ENCODE data around the gene IL1RAP.

DNA sequence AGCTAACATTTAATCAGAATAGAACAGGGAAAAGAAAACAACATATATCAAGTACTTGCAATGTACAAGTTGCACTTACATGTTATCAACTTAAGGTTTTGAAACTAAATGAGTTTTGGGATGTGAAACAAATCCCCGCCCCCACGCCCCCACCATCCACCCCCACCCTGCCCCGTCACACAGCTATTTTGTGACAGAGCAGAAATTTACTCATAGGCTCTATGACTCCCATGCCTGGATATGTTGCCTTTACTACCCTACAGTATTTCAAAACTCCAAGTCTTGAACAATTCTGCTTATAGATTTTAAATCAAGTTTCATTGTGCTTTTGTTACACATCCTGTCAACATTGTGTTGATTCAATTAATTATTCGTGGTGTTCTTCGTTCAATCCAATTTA, 18.1 kb upstream of the IL1RAP start:
- TF ChIP-seq, protein P1, sequence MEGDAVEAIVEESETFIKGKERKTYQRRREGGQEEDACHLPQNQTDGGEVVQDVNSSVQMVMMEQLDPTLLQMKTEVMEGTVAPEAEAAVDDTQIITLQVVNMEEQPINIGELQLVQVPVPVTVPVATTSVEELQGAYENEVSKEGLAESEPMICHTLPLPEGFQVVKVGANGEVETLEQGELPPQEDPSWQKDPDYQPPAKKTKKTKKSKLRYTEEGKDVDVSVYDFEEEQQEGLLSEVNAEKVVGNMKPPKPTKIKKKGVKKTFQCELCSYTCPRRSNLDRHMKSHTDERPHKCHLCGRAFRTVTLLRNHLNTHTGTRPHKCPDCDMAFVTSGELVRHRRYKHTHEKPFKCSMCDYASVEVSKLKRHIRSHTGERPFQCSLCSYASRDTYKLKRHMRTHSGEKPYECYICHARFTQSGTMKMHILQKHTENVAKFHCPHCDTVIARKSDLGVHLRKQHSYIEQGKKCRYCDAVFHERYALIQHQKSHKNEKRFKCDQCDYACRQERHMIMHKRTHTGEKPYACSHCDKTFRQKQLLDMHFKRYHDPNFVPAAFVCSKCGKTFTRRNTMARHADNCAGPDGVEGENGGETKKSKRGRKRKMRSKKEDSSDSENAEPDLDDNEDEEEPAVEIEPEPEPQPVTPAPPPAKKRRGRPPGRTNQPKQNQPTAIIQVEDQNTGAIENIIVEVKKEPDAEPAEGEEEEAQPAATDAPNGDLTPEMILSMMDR (IDR thresholded peaks at IDR 0.05) = no peak
- no peak for TF ChIP-seq POLR2A (IDR thresholded peaks at IDR 0.05)
- no peak for TF ChIP-seq POLR2AphosphoS5 (IDR thresholded peaks at IDR 0.05)
- no peak for TF ChIP-seq EP300 (IDR thresholded peaks at IDR 0.05)
